ENCODE measurements around the gene TMEM134. TPM values are rescaled to one million over a fixed set of nuclear protein-coding genes. Genes with fewer than 3 reads are reported as not detected.

Gene TMEM134
- total RNA-seq, 4 donors from 2014 or later, result 79.8 to 155 (median 108) TPM

GRCh38 chr11:67423891-67424613 is 45.0 kb downstream of the TMEM134 start:
- H3K9me3 ChIP-seq, result no peaks in the 10 kb centered on the region
- H3K36me3 ChIP-seq, result no peaks in the 10 kb centered on the region
- DNase-seq, result no peak
- no peak for ATAC-seq
- in situ Hi-C loops (cut with MboI; ENCODE audit: low sequenced_read_pairs in 4 of 4), result no loop called here
- no peak overlapping the region for H3K27ac ChIP-seq
- no peaks in the 10 kb centered on the region for H3K27me3 ChIP-seq
- TF ChIP-seq POLR2A (IDR thresholded peaks at IDR 0.05), result no peak
- TF ChIP-seq, protein P1, sequence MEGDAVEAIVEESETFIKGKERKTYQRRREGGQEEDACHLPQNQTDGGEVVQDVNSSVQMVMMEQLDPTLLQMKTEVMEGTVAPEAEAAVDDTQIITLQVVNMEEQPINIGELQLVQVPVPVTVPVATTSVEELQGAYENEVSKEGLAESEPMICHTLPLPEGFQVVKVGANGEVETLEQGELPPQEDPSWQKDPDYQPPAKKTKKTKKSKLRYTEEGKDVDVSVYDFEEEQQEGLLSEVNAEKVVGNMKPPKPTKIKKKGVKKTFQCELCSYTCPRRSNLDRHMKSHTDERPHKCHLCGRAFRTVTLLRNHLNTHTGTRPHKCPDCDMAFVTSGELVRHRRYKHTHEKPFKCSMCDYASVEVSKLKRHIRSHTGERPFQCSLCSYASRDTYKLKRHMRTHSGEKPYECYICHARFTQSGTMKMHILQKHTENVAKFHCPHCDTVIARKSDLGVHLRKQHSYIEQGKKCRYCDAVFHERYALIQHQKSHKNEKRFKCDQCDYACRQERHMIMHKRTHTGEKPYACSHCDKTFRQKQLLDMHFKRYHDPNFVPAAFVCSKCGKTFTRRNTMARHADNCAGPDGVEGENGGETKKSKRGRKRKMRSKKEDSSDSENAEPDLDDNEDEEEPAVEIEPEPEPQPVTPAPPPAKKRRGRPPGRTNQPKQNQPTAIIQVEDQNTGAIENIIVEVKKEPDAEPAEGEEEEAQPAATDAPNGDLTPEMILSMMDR (IDR thresholded peaks at IDR 0.05 in 4 of 5, conservative IDR thresholded peaks at IDR 0.05 in 1 of 5), result no peak
- H3K4me1 ChIP-seq, result peaks cover 22 to 28% of the 10 kb centered on the region in 2 donors
- H3K4me3 ChIP-seq, result no peak overlapping the region
- intact Hi-C loops (cut with DNase I; ENCODE audit: low total_unique reads), result loop anchor here (10.0 kb wide), 2 partner anchors 161 to 1369 kb away; partner anchors contain the start of genes GSTP1 and SF3B2

DNA sequence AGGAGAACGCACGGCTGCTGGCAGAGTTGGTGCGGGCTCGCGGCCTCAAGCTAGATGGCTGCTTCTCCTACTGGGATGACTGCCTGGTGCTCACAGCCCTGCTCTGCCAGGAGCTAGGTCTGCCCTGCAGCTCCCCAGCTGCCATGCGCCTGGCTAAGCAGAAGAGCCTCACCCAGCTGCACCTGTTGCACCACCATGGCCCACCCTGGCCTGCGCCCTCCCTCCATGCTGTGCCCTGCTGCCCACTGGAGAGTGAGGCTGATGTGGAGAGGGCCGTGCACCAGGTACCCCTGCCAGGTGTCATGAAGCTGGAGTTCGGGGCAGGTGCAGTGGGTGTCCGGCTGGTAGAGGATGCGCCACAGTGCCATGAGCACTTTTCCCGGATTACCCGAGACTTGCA is 45.6 kb downstream of the TMEM134 start:
- Histone ChIP-seq H3K9me3 (no peaks in the 10 kb centered on the region), H3K36me3 (no peaks in the 10 kb centered on the region), H3K27ac (no peak overlapping the region), H3K4me1 (peaks cover 27 to 30% of the 10 kb centered on the region in 2 donors), H3K27me3 (no peaks in the 10 kb centered on the region), H3K4me3 (no peak overlapping the region)
- no peak for ATAC-seq
- DNase-seq, result no peak
- in situ Hi-C loops (cut with MboI; ENCODE audit: low sequenced_read_pairs in 4 of 4), result no loop called here
- TF ChIP-seq, protein P1 (IDR thresholded peaks at IDR 0.05 in 4 of 5, conservative IDR thresholded peaks at IDR 0.05 in 1 of 5), result no peak
- TF ChIP-seq POLR2A (IDR thresholded peaks at IDR 0.05), result no peak
- intact Hi-C loops (cut with DNase I; ENCODE audit: low total_unique reads), result loop anchor here (10.0 kb wide), 2 partner anchors 161 to 1369 kb away; partner anchors contain the start of genes GSTP1 and SF3B2

DNA sequence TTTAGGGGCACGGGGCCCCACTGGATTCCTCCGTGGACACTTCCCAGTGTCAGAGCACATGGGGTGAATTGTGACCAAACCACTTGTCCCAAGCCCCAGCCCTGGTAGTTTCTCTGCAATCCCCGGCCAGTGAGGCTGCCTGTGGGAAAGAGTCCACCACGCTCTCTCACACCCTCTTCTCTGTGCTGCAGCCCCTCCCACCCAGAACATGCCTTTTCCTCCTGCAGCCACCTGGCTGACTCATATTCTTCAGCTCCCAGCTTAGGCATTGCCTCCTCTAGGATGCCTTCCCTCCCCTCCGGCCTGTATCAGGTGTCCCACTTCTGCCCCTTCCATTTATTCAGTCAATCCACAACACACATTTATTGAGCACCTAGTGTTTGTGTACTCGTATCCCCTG is 46.2 kb downstream of the TMEM134 start:
- Histone ChIP-seq H3K36me3 (no peaks in the 10 kb centered on the region), H3K27ac (peak overlapping the region in 1 of 4 donors; percentile 38), H3K4me1 (peaks cover 31 to 36% of the 10 kb centered on the region in 2 donors), H3K4me3 (no peak overlapping the region), H3K9me3 (no peaks in the 10 kb centered on the region), H3K27me3 (no peaks in the 10 kb centered on the region)
- ATAC-seq, result no peak
- no peak for DNase-seq
- TF ChIP-seq, protein P1 (IDR thresholded peaks at IDR 0.05 in 4 of 5, conservative IDR thresholded peaks at IDR 0.05 in 1 of 5), result no peak
- TF ChIP-seq POLR2A (IDR thresholded peaks at IDR 0.05), result no peak
- intact Hi-C loops (cut with DNase I; ENCODE audit: low total_unique reads) (loop anchor here (10.0 kb wide), 2 partner anchors 162 to 1368 kb away; partner anchors contain the start of genes GSTP1 and SF3B2), in situ Hi-C loops (cut with MboI; ENCODE audit: low sequenced_read_pairs in 4 of 4) (no loop called here)

DNA sequence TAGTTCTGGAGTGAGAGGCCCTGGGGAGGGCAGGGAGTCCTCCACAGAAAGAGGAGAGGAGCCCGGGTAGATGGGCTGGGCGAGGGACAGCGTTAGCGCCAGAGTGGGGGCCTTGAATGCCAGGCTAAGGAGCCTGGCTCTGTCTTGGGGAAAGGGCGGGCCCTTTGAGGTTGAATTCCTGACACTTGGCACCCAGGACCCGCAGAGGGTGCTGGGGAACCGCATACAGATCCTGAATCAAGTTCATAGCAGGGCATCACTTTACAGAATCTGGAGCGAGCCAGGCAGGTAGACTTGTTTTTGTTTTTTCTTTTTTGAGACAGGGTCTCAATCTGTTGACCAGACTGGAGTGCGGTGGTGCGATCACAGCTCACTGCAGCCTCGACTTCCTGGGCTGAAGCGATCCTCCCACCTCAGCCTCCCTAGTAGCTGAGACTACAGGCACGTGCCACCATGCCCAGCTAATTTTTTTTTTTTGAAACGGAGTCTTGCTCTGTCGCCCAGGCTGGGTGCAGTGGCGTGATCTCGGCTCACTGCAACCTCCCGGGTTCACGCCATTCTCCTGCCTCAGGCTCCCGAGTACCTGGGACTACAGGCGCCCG is 47.5 kb downstream of the TMEM134 start:
- H3K4me1 ChIP-seq, result peaks cover 38 to 43% of the 10 kb centered on the region in 2 donors
- intact Hi-C loops (cut with DNase I; ENCODE audit: low total_unique reads), result loop anchor here (1.0 to 10.0 kb wide), 3 partner anchors 19 to 1367 kb away; partner anchors contain the start of genes GSTP1 and SF3B2
- in situ Hi-C loops (cut with MboI; ENCODE audit: low sequenced_read_pairs in 4 of 4), result no loop called here
- H3K9me3 ChIP-seq, result no peaks in the 10 kb centered on the region
- H3K4me3 ChIP-seq, result peak overlapping the region in 3 of 4 donors; percentile 21 to 77 (median 59)
- no peaks in the 10 kb centered on the region for H3K36me3 ChIP-seq
- TF ChIP-seq, protein P1 (IDR thresholded peaks at IDR 0.05 in 4 of 5, conservative IDR thresholded peaks at IDR 0.05 in 1 of 5), result no peak
- no peak for TF ChIP-seq POLR2A (IDR thresholded peaks at IDR 0.05)
- peak overlapping the region; percentile 78 to 97 (median 87) for H3K27ac ChIP-seq
- ATAC-seq (no peak), DNase-seq (no peak)
- no peaks in the 10 kb centered on the region for H3K27me3 ChIP-seq
